GOT3 (cell line): ENCODE data around the gene NMNAT2.
"Not testable (repeated sequence)": the region's sequence is repeated elsewhere in the genome, so short reads cannot be mapped to it uniquely, and the experiment has no call there.

Experiments
- DNase-seq: peaks from one replicate; lab custom pipeline; 2025; ENCODE audit warnings: mixed read lengths; lab: John Stamatoyannopoulos, UW

NMNAT2 gene

GRCh38 chr1:183417772-183418491 is at the start of gene NMNAT2:
NMNAT2 (minus strand) TSS chr1:183418380; CDS start chr1:183418267, 113 bp downstream.
- DNase-seq: no peak

- DNase-seq: no peak
These were observed 49.5 kb upstream of the NMNAT2 start for GRCh38 chr1:183467687-183468086.

GRCh38 chr1:183466781-183467180 is 48.6 kb upstream of the NMNAT2 start:
- DNase-seq: no peak

- no peak for DNase-seq
These were observed 45.4 kb upstream of the NMNAT2 start for GRCh38 chr1:183463566-183463965.

- DNase-seq: no peak
These were observed 43.2 kb upstream of the NMNAT2 start for GRCh38 chr1:183461350-183461749.

- DNase-seq: no peak
These were observed 42.4 kb upstream of the NMNAT2 start for GRCh38 chr1:183460596-183460995.

- no peak for DNase-seq
These were observed 39.3 kb upstream of the NMNAT2 start for GRCh38 chr1:183457449-183457848.

- DNase-seq: no peak
These were observed 38.6 kb upstream of the NMNAT2 start for GRCh38 chr1:183456826-183457225.

- no peak for DNase-seq
These were observed 36.2 kb upstream of the NMNAT2 start for GRCh38 chr1:183454377-183454776.

GRCh38 chr1:183450093-183450492 is 31.9 kb upstream of the NMNAT2 start:
- no peak for DNase-seq

GRCh38 chr1:183449223-183449770 is 31.1 kb upstream of the NMNAT2 start:
- no peak for DNase-seq

- no peak for DNase-seq
These were observed 26.1 kb upstream of the NMNAT2 start for GRCh38 chr1:183444243-183444642.

GRCh38 chr1:183443466-183443865 is 25.3 kb upstream of the NMNAT2 start:
- DNase-seq: no peak

- DNase-seq: no peak
These were observed 24.8 kb upstream of the NMNAT2 start for GRCh38 chr1:183443011-183443410.

- DNase-seq: no peak
These were observed 19.9 kb upstream of the NMNAT2 start for GRCh38 chr1:183438060-183438459.

GRCh38 chr1:183435497-183435896 is 17.3 kb upstream of the NMNAT2 start:
- DNase-seq: no peak

- no peak for DNase-seq
These were observed 15.5 kb upstream of the NMNAT2 start for GRCh38 chr1:183433703-183434102.

GRCh38 chr1:183432548-183432875 is 14.3 kb upstream of the NMNAT2 start:
- no peak for DNase-seq

GRCh38 chr1:183431840-183432547 is 13.8 kb upstream of the NMNAT2 start:
- no peak for DNase-seq

- not testable (repeated sequence) for DNase-seq
These were observed 9.4 kb upstream of the NMNAT2 start for GRCh38 chr1:183427591-183427990.

GRCh38 chr1:183424691-183425090 is 6.5 kb upstream of the NMNAT2 start:
- DNase-seq: no peak

GRCh38 chr1:183423541-183423940 is 5.4 kb upstream of the NMNAT2 start:
- DNase-seq: no peak

- DNase-seq: no peak
These were observed 1.2 kb upstream of the NMNAT2 start for GRCh38 chr1:183419399-183419798.
